Adipose tissue (tissue), 3 donors: Measurements from ENCODE around the gene ATXN7L1. TPM values are rescaled to one million over a fixed set of nuclear protein-coding genes. Genes with fewer than 3 reads are reported as not detected.

ENCODE experiments used
- H3K27ac ChIP-seq: one replicate; pipeline ENCODE4 v1.5.1; 2013; ENCODE audit warnings: low read depth, low read length
- WGBS, 3 donors: extraction: QIAGEN DNeasy Blood & Tissue Kit; methylation state at CpG; one replicate each; pipeline ENCODE4 v1.1.7; 2013; 5-methylcytosine and 5-hydroxymethylcytosine counted together
- polyA plus RNA-seq, 3 donors: library from polyadenylated mRNA; stranded (reverse); fragments of 200-250 nt; gene quantifications; one replicate each; pipeline ENCODE4 v1.2.3, GENCODE V29; 2013
- donor health status: healthy with polysubstance abuse.
- donor health status: Bipolar disorder and iron deficiency.
- donor health status: healthy.

Gene ATXN7L1
- polyA plus RNA-seq, 3 donors = 2.4 to 5.3 (median 3.7) TPM

DNA sequence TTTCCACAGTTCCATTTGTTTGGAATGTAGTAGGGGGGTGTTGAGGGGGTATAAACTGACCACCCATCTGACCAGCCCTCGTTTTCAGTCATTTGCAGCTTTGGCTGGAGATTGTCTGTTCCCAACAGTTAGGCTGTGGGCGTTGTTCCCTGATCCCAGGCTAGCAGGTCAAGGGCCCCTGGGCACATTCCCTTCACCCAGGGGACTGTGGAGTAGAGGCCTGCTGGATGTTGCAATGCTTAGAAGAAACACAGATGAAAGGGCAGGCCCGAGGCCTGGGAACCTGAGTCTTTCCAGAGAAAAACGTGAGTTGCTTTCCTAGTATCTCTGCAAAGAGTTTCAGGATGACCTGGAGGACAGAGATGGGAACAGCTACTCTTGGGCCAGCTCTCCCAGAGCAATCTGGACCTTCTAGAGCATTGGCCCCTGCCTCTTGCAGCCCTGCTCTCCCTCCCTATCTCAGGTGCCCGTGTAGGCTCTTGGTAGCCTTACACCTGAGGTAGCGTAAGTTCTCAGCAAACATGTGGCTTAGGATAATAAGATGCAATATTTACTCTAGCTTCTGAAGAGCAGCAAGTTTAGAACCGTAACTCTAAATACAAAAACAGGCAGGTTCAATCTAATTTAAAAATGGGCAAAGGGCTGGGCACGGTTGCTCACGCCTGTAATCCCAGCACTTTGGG lies 195.8 kb downstream of the ATXN7L1 start:
- 73 to 85% (median 77%) methylated on average over 9 of the region's 9 CpGs for WGBS, 3 donors

DNA sequence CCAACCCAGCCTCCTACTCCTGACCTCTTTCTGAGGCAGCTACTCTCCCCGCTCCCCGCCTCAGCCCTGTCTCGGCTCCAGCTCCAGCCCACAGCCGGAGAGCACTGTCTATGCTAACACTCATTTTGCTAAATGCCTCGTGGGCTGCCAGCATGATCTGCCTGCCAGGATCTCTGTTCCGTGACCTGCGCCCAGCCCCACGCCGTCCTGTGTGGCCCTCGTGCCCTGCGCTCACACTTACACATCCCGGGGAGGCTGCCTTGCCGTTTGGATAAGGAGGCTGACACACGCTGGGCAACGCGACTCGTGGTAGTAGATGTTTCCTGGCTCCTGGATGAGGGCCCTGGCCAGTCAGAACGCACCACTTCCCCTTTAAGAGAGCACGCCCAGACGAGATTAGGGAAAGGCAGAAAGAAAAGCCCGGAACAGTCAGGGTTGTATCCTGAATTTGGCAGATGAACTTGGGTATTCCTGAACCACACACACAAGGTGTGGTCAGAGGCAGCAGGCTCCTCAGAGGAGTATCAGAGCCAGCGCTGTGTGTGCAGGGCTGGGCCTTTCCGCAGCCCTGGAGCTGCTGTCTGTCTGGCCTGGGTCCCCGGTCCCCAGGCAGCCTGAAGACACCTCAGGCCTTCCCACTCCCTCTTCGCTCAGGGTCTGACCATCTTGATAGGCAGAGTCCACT lies 197.4 kb downstream of the ATXN7L1 start:
- 6 to 56% (median 10%) methylated on average over 25 of the region's 25 CpGs for WGBS, 3 donors
- H3K27ac ChIP-seq = peak overlapping the region; percentile 10

More for the DNA sequence above, 195.8 kb downstream of the ATXN7L1 start:
- H3K27ac ChIP-seq = no peak overlapping the region

DNA sequence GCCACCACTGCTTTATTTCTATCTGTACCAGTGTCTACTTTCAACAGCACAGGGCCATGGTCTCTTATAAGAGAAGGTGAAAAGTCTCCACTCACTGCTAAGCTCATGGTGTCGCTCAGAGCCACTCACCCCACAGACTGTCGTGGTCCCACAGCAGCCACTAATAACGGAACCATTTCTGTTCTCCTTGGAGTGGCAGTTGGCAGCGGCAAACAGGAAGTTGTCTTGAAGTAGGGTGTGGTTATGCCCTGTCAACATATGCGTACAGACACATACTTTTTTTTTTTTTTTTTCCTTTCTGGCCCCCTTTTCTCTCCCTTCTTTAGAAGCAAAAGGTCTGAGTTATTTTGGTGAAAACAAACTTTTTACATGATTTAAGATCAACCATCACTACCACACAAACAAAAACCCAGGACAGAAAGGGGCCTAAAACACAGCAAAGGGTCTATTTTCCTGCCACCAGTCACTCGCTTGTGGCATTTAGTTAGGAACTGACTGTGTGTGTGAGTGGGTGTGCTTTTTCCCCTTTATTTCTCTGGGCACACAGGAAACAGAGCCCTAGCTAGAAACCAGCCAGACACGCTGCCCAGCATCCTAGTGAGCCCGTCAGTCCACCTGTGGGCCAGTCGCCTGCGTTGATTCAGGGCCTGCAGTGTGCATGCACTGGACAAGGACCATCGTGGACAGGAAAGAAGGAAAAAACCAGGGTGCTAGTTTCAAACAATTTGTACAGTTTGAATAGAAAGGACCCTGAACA lies 198.4 kb downstream of the ATXN7L1 start:
- no peak overlapping the region for H3K27ac ChIP-seq
- 51 to 73% (median 56%) methylated on average over 11 of the region's 11 CpGs for WGBS, 3 donors

DNA sequence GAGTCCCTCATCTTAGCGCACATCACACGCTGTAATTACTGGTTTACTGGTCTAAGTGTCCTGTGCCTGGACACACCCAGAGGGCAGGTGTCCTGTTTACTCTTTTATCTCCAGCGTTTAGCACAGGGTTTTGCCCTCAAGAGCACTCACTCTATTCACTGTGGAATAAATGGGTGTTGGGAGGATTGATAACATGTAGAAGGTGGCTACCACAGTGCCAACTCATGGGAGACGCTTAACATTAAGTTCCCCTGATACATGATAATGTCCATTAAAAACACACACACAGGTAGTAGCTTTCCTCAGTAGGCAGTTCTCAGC lies 199.0 kb downstream of the ATXN7L1 start:
- WGBS, 3 donors = 77 to 88% (median 83%) methylated on average over 4 of the region's 4 CpGs
- no peak overlapping the region for H3K27ac ChIP-seq

DNA sequence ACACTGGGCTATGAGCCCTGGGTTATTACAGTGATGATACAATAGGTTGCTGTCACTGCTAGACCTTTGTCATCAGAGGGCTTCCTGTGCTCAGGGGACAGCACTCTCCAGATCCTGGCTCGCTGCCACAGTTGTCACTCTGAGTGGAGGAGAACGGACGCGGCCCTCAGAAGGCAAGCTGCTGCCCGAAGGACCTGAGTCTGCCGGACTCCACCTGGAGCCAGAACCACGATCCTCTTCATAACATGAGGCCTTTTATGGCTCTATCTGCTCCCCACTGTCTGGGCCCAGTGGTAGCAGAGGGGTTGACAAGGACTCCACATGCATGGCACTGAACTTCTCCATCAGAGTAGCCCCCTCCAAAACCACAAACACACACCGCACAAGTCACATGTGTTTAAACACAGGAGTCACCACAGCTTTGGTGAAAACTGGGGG lies 200.4 kb downstream of the ATXN7L1 start:
- 48 to 70% (median 59%) methylated on average over 8 of the region's 8 CpGs for WGBS, 3 donors
- H3K27ac ChIP-seq = no peak overlapping the region

DNA sequence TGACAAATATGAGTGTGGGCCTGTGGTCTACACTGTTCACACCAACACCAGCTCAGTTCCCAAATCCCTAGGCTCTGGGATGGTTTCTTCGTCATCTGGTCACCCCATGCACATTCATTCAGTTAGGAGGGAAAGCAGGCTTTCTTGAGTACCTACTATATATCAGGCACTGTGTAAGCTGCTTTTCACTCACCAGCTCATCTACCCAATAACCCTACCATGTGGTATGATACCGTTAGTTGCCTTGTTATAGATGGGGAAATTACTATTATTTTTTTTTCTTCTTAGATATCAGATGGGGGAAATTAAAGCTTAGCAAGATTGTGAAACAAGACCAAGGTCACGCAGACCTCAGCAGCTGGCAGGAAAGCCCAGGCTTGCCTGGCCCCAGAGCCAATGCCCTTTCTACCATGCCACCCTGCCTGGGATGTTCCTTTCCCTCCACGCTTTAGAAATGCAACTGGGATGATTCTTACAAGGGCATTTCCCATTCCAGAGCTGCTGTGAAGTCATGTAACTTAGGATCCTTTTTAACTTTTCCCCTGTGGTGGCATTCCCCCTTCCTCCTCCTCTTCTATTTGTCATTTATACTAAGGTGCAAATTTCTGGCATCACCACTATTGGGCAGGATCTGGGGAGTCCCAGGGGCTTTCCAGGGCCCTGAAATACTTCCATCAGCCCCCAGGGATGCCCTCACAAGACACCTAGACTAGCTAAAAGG lies 202.0 kb downstream of the ATXN7L1 start:
- WGBS, 3 donors = 37 to 64% (median 53%) methylated on average over 4 of the region's 4 CpGs
- no peak overlapping the region for H3K27ac ChIP-seq

DNA sequence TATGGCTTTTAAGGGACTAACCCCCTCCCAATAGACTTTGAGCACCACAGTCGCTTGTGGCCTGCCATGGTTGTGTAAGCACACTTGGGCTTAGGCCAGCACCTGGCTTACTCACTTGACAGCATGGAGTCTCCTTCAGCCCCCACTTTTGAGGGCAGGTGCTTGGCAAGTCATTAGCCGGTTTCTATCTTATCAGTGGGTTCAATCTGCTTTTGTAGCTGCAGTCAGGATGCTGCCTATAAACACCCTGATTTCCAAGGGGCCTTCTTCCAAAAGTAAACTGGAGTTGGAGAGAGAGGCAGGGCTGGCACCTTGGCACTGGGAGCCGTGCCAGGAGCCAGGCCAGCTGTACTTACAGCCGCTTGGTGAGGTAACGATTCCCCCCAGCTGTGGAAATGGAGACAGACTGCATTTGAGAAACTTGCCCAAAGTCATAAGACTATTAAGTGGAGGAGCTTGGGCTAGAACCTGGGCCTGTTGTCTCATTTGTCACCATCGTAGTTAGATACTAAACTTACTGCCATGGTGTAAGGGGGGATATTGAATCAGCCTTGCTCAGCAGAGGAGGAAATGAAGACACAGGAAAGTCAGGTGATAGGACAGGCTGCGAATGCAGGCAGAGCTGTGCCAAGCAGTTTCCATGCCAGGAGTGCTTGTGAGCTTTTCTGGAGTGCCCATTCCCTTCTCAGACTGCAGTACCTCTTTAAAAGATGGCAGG lies 202.9 kb downstream of the ATXN7L1 start:
- no peak overlapping the region for H3K27ac ChIP-seq
- 22 to 52% (median 31%) methylated on average over 7 of the region's 7 CpGs for WGBS, 3 donors

DNA sequence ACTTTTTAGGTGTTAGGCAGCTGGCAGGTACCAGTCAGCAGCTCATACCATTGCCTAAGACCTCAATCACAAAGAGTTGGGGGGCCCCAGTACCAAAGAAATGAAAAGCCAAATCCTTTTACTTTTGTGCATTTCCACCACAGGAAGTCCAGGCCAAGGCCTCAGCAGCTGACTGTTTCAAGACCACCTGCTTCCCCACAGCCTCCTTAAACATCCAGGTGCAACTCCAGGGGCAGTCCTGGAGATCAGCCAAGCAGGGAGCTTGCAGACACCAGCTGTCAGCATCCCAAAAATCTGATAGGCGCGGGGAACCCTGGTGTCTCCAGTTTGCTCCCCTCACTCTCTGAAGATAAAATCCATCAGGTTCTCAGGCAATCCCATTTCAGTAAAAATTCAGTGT lies 203.6 kb downstream of the ATXN7L1 start:
- 86 to 93% (median 93%) methylated on average over 2 of the region's 2 CpGs for WGBS, 3 donors

DNA sequence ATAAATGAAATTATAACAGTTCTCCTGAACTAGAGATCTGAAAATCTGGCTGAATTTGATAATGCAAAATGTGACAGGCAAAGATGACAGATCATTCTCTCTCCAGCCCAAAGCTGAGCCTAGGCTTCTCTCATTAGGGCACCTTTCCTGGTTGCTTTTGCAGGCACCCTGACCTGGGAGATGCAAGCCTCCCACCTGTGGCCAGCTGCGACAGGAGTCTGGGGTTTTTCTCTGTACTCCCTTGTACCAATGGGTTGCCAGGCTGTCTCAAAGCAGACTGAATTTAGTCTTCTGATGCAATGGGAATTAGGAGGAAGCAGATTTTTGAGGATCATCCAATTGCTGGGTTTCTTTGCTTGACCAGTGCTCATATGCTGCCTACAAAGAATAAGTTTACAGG lies 210.1 kb downstream of the ATXN7L1 start:
- WGBS, 3 donors = 96 to 100% (median 98%) methylated on average over 1 of the region's 1 CpG

More for the DNA sequence above, 203.6 kb downstream of the ATXN7L1 start:
- no peak overlapping the region for H3K27ac ChIP-seq

DNA sequence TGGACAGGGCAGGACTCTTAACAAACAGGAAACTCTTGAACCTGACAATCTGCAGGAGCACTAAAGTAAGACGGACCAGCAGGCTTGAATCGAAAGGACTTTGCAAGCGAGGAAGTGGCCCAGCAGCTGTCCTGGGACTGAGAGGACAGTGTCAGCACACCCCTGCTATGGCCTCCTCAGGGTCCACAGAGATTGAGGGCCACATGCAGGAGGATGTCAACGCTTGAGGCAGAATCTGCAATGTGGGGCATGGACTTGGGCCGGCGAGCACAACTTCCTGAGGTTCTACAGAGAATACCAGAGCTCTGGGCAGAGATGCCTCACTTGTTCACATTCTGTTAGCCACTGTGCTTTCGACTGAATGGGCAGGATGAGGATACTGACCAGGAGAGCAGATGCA lies 210.7 kb downstream of the ATXN7L1 start:
- 94 to 96% (median 94%) methylated on average over 7 of the region's 7 CpGs for WGBS, 3 donors

More for the DNA sequence above, 210.1 kb downstream of the ATXN7L1 start:
- H3K27ac ChIP-seq = no peak overlapping the region

DNA sequence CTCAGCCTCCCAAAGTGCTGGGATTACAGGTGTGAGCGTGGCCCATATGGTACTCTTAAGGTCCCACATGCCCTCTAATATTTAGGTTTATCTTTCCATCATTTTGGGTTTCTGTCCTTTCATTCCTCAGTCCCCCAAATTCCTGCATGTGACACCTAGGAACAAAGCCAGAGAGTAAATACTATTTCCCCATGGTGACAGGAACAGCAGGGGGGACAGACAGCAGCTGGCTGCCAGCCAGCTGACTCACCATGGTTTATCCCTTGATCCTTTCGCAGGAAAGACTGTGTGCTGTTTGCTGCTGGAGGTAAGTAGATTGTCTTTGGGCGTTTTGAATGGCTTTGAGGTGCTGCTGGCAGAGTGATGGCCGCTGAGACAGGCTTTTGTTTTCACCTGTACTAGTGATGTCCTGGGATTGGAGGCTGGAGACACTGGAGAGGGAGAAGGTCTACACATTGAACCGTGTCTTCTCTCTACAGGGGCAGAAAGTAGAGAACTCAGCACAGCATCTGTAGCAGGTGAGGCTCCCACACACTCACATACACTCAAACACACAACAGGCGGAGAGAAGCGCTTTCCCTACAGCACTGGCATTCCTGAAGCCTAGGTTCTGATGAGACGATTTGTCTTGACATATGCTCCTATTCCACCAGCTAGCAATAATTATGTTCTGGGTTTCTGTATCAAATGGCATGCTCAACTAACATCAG lies 211.4 kb downstream of the ATXN7L1 start:
- WGBS, 3 donors = 82 to 86% (median 85%) methylated on average over 8 of the region's 8 CpGs
- H3K27ac ChIP-seq = no peak overlapping the region

More for the DNA sequence above, 210.7 kb downstream of the ATXN7L1 start:
- H3K27ac ChIP-seq = no peak overlapping the region

DNA sequence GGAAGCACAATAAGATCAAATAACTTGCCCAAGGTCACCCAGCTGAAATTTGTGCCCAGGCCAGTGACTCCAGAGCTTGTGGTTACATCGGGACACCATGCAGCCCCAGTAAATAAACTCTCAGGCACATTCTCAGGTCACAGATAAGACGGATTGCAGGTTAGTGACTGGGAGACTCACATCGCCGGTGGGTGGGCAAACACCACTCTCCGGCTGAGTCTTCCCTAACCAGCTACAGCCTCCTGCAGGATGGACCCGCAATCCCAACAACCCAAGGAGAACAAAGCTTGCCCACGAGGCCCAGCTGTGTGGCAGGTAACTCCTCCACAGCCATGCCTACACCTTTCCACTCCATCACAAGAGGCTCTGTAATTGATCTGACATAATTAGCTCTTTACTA lies 213.4 kb downstream of the ATXN7L1 start:
- no peak overlapping the region for H3K27ac ChIP-seq
- WGBS, 3 donors = 81 to 96% (median 91%) methylated on average over 7 of the region's 7 CpGs

DNA sequence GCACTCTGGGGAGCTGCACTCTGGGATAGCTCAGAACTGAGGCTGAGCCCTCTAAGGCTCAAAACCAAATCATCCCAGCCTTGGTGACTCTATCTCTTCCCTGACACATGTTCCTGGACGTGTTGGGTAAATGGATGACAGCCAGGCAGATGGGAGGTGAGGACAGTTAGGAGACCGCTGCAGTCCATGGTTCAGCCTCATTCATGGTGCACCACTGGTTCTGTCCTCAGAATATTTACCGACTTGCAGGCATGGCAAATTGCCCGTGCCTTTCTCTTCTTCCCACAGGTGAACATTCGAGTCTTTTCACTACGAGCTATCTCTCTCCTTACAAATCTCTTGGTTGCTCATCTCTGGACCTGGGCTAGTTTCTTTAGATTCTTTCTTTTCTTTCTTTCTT lies 214.8 kb downstream of the ATXN7L1 start:
- 88 to 97% (median 92%) methylated on average over 6 of the region's 6 CpGs for WGBS, 3 donors
- no peak overlapping the region for H3K27ac ChIP-seq

DNA sequence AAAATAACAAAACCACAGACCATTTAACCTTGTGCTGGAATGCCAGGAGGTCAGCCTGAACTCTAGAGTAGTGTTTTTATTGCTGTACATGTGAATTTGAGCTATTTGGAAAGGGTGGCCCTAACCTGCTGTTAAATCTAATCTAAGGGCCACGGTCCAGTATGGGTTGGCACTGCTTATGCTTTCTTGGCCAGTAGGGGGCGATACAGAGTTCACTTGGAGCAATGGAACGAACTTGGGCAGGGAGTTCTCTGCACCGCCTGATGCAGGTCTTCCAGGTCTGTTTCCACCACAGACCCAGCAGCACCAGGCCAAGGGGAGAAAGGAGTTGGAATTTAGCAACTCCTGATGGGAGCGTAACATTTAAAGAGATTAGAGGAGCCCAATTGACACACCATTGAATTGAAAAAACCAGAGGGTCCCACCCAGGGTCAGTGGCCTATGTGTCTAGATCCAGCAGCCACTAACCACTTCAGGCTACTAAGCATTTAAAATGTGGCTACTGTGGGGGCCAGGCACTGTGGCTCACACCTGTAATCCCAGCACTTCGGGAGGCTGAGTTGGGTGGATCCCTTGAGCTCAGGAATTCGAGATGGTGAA lies 219.4 kb downstream of the ATXN7L1 start:
- 71 to 78% (median 76%) methylated on average over 7 of the region's 7 CpGs for WGBS, 3 donors
- no peak overlapping the region for H3K27ac ChIP-seq

DNA sequence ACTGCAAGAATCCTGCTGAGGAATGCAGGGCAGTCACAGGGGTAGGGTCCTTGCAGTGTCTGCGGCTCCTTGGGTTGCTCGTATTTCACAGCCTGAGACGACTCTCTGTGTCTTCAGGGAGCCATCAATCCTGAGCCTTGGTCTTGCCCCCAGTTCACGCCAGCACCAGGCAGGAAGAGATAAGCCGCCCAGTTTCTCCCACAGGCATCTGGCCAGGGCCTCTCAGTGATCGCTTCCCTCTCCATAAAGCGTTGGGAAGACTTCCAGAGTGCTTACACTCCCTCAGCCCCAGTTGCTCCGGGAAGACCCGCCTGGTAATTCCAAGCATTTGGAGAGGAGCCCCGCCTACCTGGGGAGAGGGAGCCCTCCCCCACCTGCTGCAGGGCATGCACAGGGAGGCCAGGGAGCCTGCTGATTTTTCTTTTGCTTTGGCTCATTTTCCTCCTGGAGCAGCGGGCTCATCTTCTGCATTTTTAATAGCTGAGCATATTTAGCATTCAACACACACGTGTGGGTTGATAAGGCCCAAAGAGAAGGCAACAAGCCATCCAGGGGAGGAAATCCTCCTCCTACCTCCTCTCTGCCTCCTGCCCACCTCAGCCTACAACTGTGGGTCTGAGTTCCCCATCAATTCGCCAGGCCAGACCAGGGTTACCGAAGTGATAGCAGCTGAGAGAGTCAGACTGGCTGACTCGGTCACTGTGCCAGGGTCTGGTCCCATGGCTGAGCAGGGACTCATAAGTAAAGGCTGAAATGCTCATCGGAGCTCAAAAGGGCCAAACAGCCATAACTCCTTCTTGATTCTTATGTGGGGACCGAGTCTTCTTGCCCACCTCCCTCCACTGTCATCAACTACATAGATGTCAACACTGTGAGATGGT lies 220.7 kb downstream of the ATXN7L1 start:
- WGBS, 3 donors = 44 to 54% (median 48%) methylated on average over 16 to 17 of the region's 17 CpGs
- H3K27ac ChIP-seq = no peak overlapping the region

DNA sequence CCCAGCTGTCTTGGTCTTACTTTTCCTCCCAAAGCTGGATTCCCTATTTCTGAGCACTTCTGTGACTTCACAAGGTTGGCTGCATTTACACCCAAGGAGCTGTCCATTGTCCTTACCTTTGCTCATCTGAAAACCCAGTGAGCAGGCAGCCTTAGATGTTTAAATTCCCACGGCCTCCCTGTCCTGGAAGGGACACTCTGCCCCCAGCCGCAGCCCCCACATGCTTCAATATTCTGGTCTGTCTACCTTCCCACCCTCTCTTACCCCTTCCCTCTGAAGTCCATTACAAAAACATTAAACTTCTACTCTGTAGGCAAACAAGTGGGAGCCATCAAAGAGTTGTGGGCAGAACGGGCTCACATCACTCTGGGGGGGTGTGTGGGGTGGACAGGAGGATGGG lies 221.3 kb downstream of the ATXN7L1 start:
- no peak overlapping the region for H3K27ac ChIP-seq
- WGBS, 3 donors = 53 to 66% (median 65%) methylated on average over 3 of the region's 3 CpGs
